Stimulated activated CD8-positive, alpha-beta memory T cell treated with anti-CD3 and anti-CD28 coated beads, Interleukin-4, amount 100 ng/mL, for 24 hours (primary cell): Measurements from ENCODE around the gene TRIM59.
A peak's percentile ranks its signal among the peaks of the same experiment; 100 is the strongest.

Experiments used
- DNase-seq: peaks from one replicate; pipeline ENCODE4 v3.0.0-alpha.2; 2020; ENCODE audit warnings: low read depth

Gene TRIM59, protein sequence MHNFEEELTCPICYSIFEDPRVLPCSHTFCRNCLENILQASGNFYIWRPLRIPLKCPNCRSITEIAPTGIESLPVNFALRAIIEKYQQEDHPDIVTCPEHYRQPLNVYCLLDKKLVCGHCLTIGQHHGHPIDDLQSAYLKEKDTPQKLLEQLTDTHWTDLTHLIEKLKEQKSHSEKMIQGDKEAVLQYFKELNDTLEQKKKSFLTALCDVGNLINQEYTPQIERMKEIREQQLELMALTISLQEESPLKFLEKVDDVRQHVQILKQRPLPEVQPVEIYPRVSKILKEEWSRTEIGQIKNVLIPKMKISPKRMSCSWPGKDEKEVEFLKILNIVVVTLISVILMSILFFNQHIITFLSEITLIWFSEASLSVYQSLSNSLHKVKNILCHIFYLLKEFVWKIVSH

DNA sequence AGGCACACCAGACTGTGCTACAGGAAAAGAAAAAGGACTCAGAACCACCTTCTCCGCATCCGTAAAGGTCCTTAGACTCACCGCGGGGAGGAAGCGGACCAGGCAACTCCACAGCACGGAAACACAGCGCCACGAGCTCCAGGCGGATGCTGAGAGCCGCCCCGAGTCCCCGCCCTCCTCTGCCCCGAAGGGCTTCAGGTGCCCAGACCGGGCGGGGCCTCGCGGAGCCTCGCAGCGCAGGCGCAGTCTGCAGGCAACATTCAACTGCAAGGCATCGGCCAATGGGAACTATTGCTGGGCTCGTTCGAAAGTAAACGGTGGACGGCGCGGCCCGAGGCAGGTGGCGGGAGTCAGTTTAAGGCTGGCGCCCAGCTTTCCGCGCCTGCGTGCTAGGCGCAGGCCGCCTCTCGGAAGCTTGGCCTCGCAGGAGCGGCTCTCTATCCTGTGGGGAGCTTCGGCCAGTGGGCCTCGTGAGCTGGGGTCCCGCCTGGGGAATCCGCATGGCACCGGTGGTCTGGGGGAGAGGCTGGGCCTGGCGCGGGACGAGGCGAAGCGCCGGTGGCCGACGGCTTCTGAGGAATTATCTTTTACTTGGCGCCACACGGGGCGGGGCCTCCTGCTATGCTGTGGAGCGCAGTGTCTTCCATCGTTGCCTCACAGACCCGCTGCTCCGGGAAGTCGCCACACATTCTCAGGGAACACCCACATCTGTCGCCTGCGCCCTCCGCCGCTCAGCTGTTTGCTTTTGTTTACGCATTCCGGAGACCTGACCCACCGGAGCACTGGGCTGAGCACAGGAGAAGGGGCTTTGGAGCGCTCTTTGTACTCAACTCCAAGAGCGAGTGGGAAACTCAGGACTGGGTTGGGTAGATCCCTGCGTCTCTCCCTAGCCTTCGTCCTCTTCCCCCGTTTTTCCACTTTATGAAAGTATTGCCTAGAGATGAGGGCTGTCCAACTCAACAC lies at the start of gene TRIM59:
Gene TRIM59 (minus strand): TSS at position 151 of the 963 bp plus-strand sequence. CDS start 10,603 bp downstream, outside the sequence.
- DNase-seq = peak; percentile 95

- DNase-seq = no peak
Measured at GRCh38 chr3:160498202-160498601, 48.6 kb upstream of the TRIM59 start.

DNA sequence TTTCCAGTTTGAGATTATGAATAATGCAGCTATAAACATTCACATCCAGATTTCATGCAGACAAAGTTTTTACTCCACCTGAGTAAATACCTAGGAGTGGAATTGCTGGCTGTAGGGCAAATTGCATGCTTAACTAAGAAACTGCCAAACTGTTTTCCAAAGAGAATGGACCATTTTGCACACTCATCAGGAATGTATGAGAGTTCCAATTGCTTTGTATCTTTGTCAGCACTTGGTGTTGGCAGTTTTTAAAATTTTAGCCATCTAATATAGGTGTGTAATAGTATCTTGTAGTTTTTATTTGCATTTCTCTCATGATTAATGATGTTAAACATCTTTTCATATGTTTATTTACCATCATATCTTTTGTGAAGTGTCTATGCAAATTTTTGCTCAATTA lies 40.6 kb upstream of the TRIM59 start:
- DNase-seq = no peak

DNA sequence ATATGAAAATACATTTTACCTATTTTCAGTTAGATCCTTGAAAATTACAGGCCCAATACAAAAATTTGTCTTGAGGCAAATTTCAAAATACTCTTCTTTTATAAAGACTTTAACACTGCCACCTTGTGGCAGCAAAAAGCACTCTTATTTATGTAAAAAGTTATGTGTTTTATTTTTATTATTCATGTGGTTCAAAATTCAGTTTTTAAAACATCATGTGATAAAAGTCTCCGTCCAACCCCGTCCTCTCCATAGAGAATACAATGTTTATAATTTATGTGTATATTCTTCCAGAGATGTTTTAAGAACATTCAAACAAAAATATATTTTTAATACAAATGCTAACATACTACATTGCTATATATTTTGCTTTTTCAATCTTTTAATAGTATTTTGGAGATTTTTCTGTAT lies 36.9 kb upstream of the TRIM59 start:
- DNase-seq = no peak

DNA sequence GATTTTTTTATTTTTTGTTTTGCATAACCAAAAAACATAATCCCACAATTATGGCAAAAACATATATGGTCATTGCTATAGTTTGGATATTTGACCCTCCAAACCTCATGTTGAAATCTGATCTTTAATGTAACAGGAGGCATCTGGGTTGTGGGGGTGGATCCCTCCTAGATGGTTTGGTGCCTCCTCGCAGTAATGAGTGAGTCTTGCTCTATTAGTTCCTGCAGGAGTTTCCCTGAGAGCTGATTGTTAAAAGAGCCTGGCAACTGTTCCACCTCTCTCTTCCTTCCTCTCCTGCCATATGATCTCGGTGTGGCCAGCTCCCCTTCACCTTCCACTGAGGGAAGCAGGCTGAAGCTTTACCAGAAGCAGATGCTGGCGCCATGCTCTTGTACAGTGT lies 33.2 kb upstream of the TRIM59 start:
- DNase-seq = no peak

DNA sequence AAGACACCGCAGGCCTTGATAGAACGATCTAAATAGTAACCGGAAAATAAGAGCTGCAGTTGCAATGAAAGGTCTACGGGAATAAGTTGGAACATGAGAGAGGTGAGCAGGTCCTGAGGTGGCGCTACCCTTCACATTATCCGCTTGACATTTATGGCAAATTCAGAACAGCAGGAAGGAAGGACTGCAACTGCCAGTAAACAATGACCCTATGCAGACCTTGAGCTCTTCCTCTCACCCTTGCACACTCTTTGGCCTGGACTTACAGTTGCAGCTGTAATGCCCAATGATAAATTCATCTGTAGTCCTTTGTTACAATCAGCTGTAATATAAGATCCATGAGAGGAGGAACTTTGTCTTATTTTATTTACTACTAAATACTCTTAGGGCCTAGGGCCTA lies 32.3 kb upstream of the TRIM59 start:
- DNase-seq = no peak

DNA sequence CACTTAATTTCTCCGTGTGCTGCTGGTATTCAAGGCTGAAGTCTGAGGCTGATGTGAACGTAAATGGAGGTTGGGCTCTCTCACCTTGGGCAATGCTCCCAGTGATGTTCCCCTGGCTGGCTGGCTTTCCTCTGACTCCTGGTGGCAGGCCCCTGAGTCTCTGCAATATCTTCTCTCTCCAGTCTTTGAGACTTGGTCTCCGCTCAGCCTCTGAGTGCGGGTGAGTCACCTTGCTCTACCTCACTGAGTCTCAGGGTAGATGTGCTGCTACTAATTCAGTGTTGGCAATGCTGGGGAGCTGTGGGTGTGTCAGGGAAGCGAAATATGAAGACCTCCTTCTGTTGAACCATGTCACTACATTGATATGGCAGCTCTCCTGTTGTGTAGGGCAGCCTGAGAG lies 31.3 kb upstream of the TRIM59 start:
- no peak for DNase-seq

GRCh38 chr3:160479376-160479775 lies 29.8 kb upstream of the TRIM59 start:
- DNase-seq = no peak

GRCh38 chr3:160478338-160478737 lies 28.8 kb upstream of the TRIM59 start:
- no peak for DNase-seq

DNA sequence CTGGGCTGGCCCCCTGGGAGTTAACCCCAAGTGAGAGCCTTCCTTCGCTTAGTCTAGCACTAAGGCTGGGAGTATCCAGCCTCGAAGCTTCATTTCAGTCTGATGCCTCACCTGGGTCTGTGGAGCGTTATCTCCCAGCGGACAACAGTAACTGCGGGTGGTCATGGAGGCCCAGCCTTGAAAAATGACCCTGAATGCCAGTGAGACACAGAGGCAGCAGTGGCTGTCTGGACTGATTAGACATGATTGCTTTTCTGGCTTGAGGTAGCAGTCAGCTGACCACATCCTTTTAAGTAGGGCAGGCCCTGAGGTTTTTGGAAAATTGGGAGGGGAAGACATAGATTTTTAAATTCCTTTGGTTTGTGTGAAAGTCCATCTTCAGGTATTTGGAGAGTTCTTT lies 28.2 kb upstream of the TRIM59 start:
- DNase-seq = no peak

DNA sequence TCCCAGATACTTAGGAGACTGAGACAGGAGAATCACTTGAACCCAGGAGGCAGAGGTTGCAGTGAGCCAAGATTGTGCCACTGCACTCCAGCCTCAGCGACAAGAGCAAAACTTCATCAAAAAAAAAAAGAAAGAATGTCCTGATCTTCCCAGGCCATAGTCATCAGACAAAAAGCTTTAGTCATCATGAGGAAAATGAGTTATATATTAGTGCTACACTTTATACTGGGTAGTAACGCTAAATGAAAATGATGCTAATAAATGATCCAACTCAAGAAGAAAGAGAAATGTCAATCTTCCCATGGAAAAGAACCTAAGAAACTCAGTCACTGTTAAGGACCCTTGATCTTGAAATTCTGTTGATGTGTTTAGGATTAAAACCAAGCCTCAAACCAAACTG lies 26.3 kb upstream of the TRIM59 start:
- DNase-seq = no peak

DNA sequence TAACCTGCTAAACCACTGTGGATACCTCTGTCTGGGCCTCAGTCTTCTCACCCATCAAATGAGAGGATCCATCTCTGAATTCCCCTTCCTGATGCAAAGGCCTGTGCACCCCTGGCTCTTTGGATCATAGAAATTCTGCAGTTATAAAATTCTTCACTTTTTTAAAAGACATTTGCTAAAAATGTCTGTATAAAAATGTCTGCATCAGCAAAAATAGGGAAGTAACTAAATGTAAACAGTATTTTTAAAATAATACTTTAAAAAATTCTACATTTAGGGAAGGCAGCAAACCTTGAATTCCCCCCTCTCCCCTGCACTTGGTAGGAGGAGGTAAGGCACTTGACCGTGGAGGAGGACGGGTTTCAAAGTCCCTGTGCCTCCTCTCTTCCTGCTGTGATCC lies 25.6 kb upstream of the TRIM59 start:
- DNase-seq = no peak

GRCh38 chr3:160474416-160474838 lies 24.8 kb upstream of the TRIM59 start:
- no peak for DNase-seq

DNA sequence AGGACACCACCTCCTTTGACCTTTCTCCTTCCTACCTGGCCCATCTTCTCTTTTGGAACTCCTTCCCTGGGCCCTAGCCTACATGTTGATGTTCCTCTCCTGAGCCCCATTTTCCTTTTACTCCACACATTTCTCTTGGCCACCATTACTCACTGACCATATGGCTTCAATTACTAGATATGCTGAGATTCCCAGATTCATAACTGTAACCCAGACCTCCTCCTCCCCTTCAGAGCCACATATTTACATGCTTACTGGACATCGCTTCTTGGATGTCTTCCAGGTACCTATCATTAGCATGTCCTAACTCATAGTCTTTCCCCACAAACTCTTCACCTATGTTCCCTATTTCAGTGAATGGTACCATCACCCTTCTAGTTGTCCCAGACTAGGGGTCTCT lies 24.4 kb upstream of the TRIM59 start:
- no peak for DNase-seq

- DNase-seq = no peak
Measured at GRCh38 chr3:160473221-160473620, 23.6 kb upstream of the TRIM59 start.

- DNase-seq = no peak
Measured at GRCh38 chr3:160472344-160472743, 22.8 kb upstream of the TRIM59 start.

- no peak for DNase-seq
Measured at GRCh38 chr3:160471892-160472291, 22.3 kb upstream of the TRIM59 start.

- no peak for DNase-seq
Measured at GRCh38 chr3:160470181-160470580, 20.6 kb upstream of the TRIM59 start.

- no peak for DNase-seq
Measured at GRCh38 chr3:160464971-160465370, 15.4 kb upstream of the TRIM59 start.

- DNase-seq = no peak
Measured at GRCh38 chr3:160464321-160464720, 14.7 kb upstream of the TRIM59 start.

- DNase-seq = no peak
Measured at GRCh38 chr3:160460033-160460432, 10.4 kb upstream of the TRIM59 start.

DNA sequence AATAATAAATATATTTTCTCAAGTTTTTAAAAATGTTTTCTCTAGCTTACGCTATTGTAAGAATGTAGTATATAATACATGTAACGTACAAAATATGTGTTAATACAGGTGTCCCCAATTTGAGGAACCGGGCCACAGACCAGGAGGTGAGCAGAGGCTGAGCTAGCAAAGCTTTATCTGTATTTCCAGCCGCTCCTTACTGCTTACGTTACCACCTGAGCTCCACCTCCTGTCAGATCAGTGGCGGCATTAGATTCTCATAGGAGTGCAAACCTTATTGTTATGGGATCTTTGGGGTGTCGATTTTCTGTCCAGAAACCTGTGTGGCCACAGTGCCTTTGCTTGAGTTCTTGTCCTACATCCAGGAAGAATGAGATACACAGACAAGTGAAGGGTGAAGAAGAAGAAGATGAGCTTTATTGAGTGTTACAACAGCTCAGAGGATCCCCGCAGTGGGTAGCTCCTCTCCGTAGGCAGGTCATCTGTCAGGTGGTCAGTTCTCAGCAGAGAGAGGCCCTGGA lies 9.9 kb upstream of the TRIM59 start:
- DNase-seq = no peak

- no peak for DNase-seq
Measured at GRCh38 chr3:160458151-160458550, 8.6 kb upstream of the TRIM59 start.
